CD4-positive, alpha-beta memory T cell (primary cell): Measurements from ENCODE around the gene STK39. TPM values are rescaled to one million over a fixed set of nuclear protein-coding genes. Genes with fewer than 3 reads are reported as not detected.
A peak's percentile ranks its signal among the peaks of the same experiment; 100 is the strongest.

Source experiments
- CTCF ChIA-PET: fragments of 350-600 bp; sonication (Branson Sonifier 250); formaldehyde crosslinking; loops from one replicate; lab custom pipeline; 2021; ENCODE audit warnings: inconsistent platforms; ENCODE audit not compliant: partially characterized antibody; lab: Charles Lee
- POLR2A ChIA-PET: fragments of 350-600 bp; sonication (Branson Sonifier 250); formaldehyde crosslinking; loops from one replicate; lab custom pipeline; 2021; ENCODE audit not compliant: partially characterized antibody; lab: Charles Lee
- DNase-seq, 5 donors: peaks; one replicate each; pipeline versions ENCODE4 v3.0.0 to v3.0.0-alpha.2; 2020 to 2022; ENCODE audit warnings: mixed read lengths in 1 of 5
- H3K27ac ChIP-seq: one replicate; pipeline ENCODE4 v1.7.0; 2013; ENCODE audit warnings: low read depth, low read length
- H3K27me3 ChIP-seq: 2 replicates; pipeline ENCODE4 v1.7.0; 2013; ENCODE audit warnings: mild to moderate bottlenecking, low read length, moderate library complexity; ENCODE audit not compliant: insufficient read depth
- H3K36me3 ChIP-seq: 2 replicates; pipeline ENCODE4 v1.7.0; 2013; ENCODE audit warnings: mild to moderate bottlenecking, low read length, moderate library complexity; ENCODE audit not compliant: insufficient read depth
- H3K4me1 ChIP-seq: 2 replicates; pipeline ENCODE4 v1.7.0; 2013; ENCODE audit warnings: mild to moderate bottlenecking, low read length, moderate library complexity; ENCODE audit not compliant: insufficient read depth
- H3K4me3 ChIP-seq, 2 donors: one replicate each; pipeline ENCODE4 v1.7.0; 2013; ENCODE audit warnings: low read length in 2 of 2, mild to moderate bottlenecking in 1 of 2
- H3K9me3 ChIP-seq, 2 donors: one replicate each; pipeline ENCODE4 v1.7.0; 2013; ENCODE audit warnings: low read length in 2 of 2, control low read depth in 1 of 2; ENCODE audit not compliant: control insufficient read depth in 1 of 2
- H3K27ac Mint-ChIP-seq, 7 donors: one replicate each; pipeline ENCODE4 v1.8.0; 2020 to 2021; ENCODE audit warnings: mixed read lengths in 7 of 7, mild to moderate bottlenecking in 6 of 7, inconsistent platforms in 3 of 7, moderate library complexity in 3 of 7
- H3K27me3 Mint-ChIP-seq, 2 donors: one replicate each; pipeline ENCODE4 v1.8.0; 2020 to 2021; ENCODE audit warnings: mixed read lengths in 2 of 2
- H3K36me3 Mint-ChIP-seq, 2 donors: one replicate each; pipeline ENCODE4 v1.8.0; 2020 to 2021; ENCODE audit warnings: mixed read lengths in 2 of 2, inconsistent platforms in 1 of 2, mild to moderate bottlenecking in 1 of 2
- H3K4me1 Mint-ChIP-seq, 4 donors: one replicate each; pipeline ENCODE4 v1.8.0; 2020 to 2021; ENCODE audit warnings: mixed read lengths in 4 of 4, mild to moderate bottlenecking in 1 of 4
- H3K4me3 Mint-ChIP-seq, 8 donors: one replicate each; pipeline ENCODE4 v1.8.0; 2020 to 2021; ENCODE audit warnings: mixed read lengths in 8 of 8, mild to moderate bottlenecking in 7 of 8, moderate library complexity in 6 of 8, inconsistent platforms in 3 of 8
- H3K9me3 Mint-ChIP-seq, 8 donors: one replicate each; pipeline ENCODE4 v1.8.0; 2020 to 2021; ENCODE audit warnings: mixed read lengths in 8 of 8, mild to moderate bottlenecking in 5 of 8, inconsistent platforms in 3 of 8, moderate library complexity in 1 of 8
- intact Hi-C: fragments of 100-400 bp; cut with micrococcal nuclease; formaldehyde crosslinking; loops from one replicate; pipeline ENCODE4 v1.15.1; 2023
- polyA plus RNA-seq, 2 donors: library from polyadenylated mRNA; unstranded; fragments of 300-500 nt; fragmentation: Illumina TruSeq; gene quantifications; one replicate each; pipeline ENCODE4 v1.2.3, GENCODE V29; 2021
- total RNA-seq, 2 experiments: library from RNA; stranded (reverse); gene quantifications; one replicate each; pipeline ENCODE4 v1.2.3, GENCODE V29; 2021

The STK39 gene
- total and polyA plus RNA-seq, 4 experiments from 2014 or later = 4.9 to 27.3 (median 18.2) TPM

DNA sequence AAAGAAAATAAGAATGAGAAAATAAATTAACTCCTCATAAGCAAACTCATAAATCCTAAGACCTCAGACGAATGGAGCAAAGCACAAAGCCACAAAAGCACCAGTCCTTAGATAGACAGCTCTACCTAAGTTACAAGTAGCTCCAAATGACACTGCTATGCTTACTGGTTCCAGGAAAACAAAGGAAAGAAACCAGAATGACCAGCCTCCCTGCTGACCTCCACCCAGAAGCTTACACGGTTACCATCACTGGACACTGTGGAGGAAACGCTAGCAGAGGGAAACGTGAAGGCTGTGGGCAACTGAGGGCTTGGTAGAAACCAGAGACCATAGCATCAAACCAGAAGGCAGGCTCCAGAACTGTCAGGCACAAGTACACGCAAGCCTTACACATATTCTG lies 67.8 kb downstream of the STK39 start:
- intact Hi-C loops = no loop called here
- H3K27ac ChIP-seq = no peak overlapping the region
- peaks cover 7% of the 10 kb centered on the region for H3K36me3 ChIP-seq
- H3K27me3 Mint-ChIP-seq = no peaks in the 10 kb centered on the region
- DNase-seq = no peak
- no peak overlapping the region for H3K27ac Mint-ChIP-seq
- H3K36me3 Mint-ChIP-seq = peaks cover 16 to 37% of the 10 kb centered on the region in 2 donors
- no peaks in the 10 kb centered on the region for H3K9me3 ChIP-seq
- no peak overlapping the region for H3K4me3 ChIP-seq
- H3K4me1 Mint-ChIP-seq = peaks cover 50 to 85% (median 62%) of the 10 kb centered on the region in 4 donors
- H3K4me1 ChIP-seq = peaks cover 56% of the 10 kb centered on the region
- POLR2A ChIA-PET = no interaction called here
- CTCF ChIA-PET = no interaction called here
- no peaks in the 10 kb centered on the region for H3K27me3 ChIP-seq
- H3K4me3 Mint-ChIP-seq = no peak overlapping the region
- no peaks in the 10 kb centered on the region for H3K9me3 Mint-ChIP-seq

DNA sequence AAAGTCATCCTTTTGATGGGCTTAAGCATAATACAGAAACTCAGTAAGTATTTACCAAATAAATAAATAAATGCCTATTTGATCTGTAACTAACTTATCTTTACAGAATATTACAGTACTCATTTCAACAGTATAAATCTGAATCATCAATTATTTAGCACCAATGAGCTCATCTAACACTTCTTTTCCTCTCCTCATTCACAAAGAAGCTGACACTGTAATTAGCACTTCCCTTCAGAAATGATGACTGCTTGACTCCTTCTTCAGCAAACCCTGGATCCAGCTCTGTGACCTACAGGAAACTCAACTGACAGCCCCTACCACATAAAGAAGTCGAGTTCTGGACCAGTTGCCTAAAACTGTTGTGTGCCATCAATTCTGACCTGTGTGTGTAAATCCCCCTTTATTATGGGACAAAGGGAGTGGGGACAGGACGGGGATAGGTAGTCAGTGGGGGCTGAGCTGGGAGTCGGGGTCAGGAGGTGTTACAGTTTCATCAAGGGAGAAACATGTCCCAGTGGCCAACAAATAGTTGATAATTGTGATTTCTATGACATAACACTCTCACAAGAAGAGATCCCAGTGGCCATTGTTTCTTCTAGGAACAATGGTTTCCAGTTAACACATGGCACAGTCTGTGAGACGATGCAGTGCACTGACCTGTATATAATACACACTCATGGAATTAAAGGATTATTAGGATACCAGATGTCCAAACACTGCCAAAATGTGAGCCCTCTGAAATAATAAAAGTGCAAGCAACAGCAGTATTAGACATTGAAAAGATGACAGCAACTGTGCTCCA lies 68.7 kb downstream of the STK39 start:
- intact Hi-C loops = no loop called here
- Histone ChIP-seq H3K27ac (no peak overlapping the region), H3K9me3 (no peaks in the 10 kb centered on the region), H3K27me3 (no peaks in the 10 kb centered on the region), H3K4me3 (no peak overlapping the region), H3K36me3 (peaks cover 7% of the 10 kb centered on the region), H3K4me1 (peaks cover 53% of the 10 kb centered on the region)
- H3K9me3 Mint-ChIP-seq = no peaks in the 10 kb centered on the region
- H3K36me3 Mint-ChIP-seq = peaks cover 16 to 39% of the 10 kb centered on the region in 2 donors
- ChIA-PET CTCF (no interaction called here), POLR2A (no interaction called here)
- H3K4me1 Mint-ChIP-seq = peaks cover 51 to 85% (median 62%) of the 10 kb centered on the region in 4 donors
- DNase-seq = no peak
- H3K4me3 Mint-ChIP-seq = peak overlapping the region in 1 of 8 donors; percentile 29
- H3K27ac Mint-ChIP-seq = peak overlapping the region in 2 of 7 donors; percentile 14 to 59
- H3K27me3 Mint-ChIP-seq = no peaks in the 10 kb centered on the region

DNA sequence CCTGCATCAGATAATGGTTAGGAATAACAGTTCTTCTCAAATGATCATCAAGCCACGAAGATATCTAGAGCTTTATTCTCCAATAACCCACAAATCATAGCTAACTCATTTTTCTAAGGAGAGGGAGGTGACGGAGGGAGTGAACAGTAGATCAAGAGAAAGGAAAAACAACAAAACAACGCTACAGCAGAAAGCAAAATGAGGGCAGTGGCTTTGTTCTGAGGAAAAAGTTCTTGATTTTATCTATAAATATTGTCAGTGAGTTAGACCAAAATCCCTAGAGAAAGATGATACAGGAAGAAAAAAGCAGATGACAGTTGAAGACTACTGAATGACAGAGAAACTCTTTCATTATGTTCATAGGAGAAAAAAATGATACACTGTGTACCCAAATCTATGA lies 71.0 kb downstream of the STK39 start:
- Mint-ChIP-seq H3K9me3 (no peaks in the 10 kb centered on the region), H3K4me3 (peak overlapping the region in 5 of 8 donors; percentile 45 to 71 (median 60)), H3K27ac (peak overlapping the region in 6 of 7 donors; percentile 13 to 85 (median 38)), H3K4me1 (peaks cover 39 to 62% (median 48%) of the 10 kb centered on the region in 4 donors), H3K27me3 (no peaks in the 10 kb centered on the region), H3K36me3 (peaks cover 8 to 40% of the 10 kb centered on the region in 2 donors)
- DNase-seq = no peak
- Histone ChIP-seq H3K4me3 (no peak overlapping the region), H3K36me3 (peaks cover 4% of the 10 kb centered on the region), H3K9me3 (no peaks in the 10 kb centered on the region), H3K27me3 (no peaks in the 10 kb centered on the region), H3K4me1 (peaks cover 49% of the 10 kb centered on the region), H3K27ac (no peak overlapping the region)
- POLR2A ChIA-PET = no interaction called here
- CTCF ChIA-PET = interaction anchor here (1.0 to 1.1 kb wide), 4 partner anchors 13 to 161 kb away, joined by 3 to 4 read pairs (median 4); no protein-coding TSS in a partner anchor
- intact Hi-C loops = no loop called here

DNA sequence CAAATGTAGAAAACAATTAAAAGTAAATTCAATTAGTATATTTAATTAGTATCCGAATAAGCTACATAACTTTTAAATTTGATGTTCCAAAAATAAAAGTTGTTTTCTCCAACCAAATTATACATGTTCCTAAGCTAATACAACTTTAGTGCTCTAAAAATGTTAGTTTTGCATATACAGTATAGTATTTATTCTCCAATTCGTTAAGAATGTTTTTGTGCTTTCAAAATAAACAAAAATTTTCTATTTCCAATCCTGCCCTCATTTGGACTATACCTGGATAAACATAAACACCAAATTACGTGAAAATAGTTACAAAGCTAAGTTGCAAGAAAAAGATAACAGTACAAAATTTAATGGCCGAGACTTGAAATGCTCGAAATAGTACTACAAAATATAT lies 71.9 kb downstream of the STK39 start:
- Histone ChIP-seq H3K9me3 (no peaks in the 10 kb centered on the region), H3K36me3 (no peaks in the 10 kb centered on the region), H3K27ac (no peak overlapping the region), H3K27me3 (no peaks in the 10 kb centered on the region), H3K4me1 (peaks cover 49% of the 10 kb centered on the region), H3K4me3 (no peak overlapping the region)
- intact Hi-C loops = no loop called here
- peak overlapping the region in 1 of 7 donors; percentile 0 for H3K27ac Mint-ChIP-seq
- peak overlapping the region in 1 of 8 donors; percentile 35 for H3K4me3 Mint-ChIP-seq
- no peaks in the 10 kb centered on the region for H3K9me3 Mint-ChIP-seq
- H3K36me3 Mint-ChIP-seq = peaks cover 5 to 35% of the 10 kb centered on the region in 2 donors
- peaks cover 45 to 68% (median 52%) of the 10 kb centered on the region in 4 donors for H3K4me1 Mint-ChIP-seq
- no peaks in the 10 kb centered on the region for H3K27me3 Mint-ChIP-seq
- ChIA-PET CTCF (interaction anchor here (1.0 to 1.3 kb wide), 4 partner anchors 14 to 161 kb away, joined by 3 to 5 read pairs (median 3); no protein-coding TSS in a partner anchor), POLR2A (no interaction called here)
- no peak for DNase-seq

DNA sequence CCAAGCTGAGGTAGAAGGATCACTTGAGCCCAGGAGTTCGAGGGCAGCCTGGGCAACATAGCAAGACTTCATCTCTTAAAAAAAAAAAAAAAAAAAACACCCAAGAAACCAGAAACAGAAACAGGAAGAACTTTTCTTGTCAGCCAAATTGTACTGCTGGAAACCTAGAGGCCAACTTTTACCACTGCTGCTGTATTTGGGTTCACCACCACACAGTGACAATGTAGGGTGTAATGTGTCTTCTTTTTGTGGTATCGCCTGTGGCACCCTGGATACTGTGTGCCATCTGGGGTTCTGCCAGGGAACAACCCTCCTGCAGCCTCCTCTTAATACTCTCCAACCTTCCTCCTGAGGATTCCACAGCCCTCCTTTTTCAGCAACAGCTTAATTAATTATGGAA lies 72.6 kb downstream of the STK39 start:
- ChIA-PET POLR2A (no interaction called here), CTCF (interaction anchor here (1.1 to 1.3 kb wide), 2 partner anchors 39 to 162 kb away, joined by 3 to 5 read pairs; no protein-coding TSS in a partner anchor)
- H3K27ac ChIP-seq = no peak overlapping the region
- peak overlapping the region; percentile 37 to 85 (median 61) for H3K4me3 Mint-ChIP-seq
- H3K27me3 ChIP-seq = no peaks in the 10 kb centered on the region
- H3K27ac Mint-ChIP-seq = peak overlapping the region; percentile 2 to 95 (median 44)
- peaks cover 4 to 32% of the 10 kb centered on the region in 2 donors for H3K36me3 Mint-ChIP-seq
- H3K27me3 Mint-ChIP-seq = no peaks in the 10 kb centered on the region
- no peaks in the 10 kb centered on the region for H3K9me3 ChIP-seq
- intact Hi-C loops = no loop called here
- H3K4me1 Mint-ChIP-seq = peaks cover 48 to 73% (median 58%) of the 10 kb centered on the region in 4 donors
- DNase-seq = peak; percentile 25 to 39 (median 36)
- H3K9me3 Mint-ChIP-seq = no peaks in the 10 kb centered on the region
- no peaks in the 10 kb centered on the region for H3K36me3 ChIP-seq
- H3K4me1 ChIP-seq = peaks cover 49% of the 10 kb centered on the region
- H3K4me3 ChIP-seq = no peak overlapping the region

DNA sequence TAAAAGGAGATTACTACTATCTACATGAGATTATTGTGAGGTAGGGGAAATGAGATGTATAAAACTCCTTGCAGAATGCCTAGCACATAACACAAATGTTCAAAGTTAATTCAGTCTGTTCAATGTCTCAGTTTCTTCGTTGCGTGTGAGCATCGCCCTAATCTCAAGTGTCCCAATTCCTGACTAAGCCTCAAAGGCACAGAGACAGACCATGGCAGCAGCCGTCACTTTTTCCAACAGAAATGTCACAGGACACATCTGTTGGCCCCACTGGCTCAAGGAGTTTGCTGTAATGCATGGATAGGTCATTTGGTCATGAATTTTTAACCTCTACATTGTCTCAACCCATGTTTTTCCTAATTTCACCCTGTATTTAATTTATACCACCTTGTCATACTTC lies 75.3 kb downstream of the STK39 start:
- Histone ChIP-seq H3K4me3 (no peak overlapping the region), H3K9me3 (no peaks in the 10 kb centered on the region), H3K4me1 (peaks cover 28% of the 10 kb centered on the region), H3K27ac (no peak overlapping the region), H3K36me3 (no peaks in the 10 kb centered on the region), H3K27me3 (no peaks in the 10 kb centered on the region)
- H3K27me3 Mint-ChIP-seq = no peaks in the 10 kb centered on the region
- no peak for DNase-seq
- intact Hi-C loops = no loop called here
- ChIA-PET POLR2A (no interaction called here), CTCF (no interaction called here)
- H3K9me3 Mint-ChIP-seq = no peaks in the 10 kb centered on the region
- no peak overlapping the region for H3K27ac Mint-ChIP-seq
- H3K36me3 Mint-ChIP-seq = peaks cover 4 to 22% of the 10 kb centered on the region in 2 donors
- no peak overlapping the region for H3K4me3 Mint-ChIP-seq
- peaks cover 42 to 65% (median 52%) of the 10 kb centered on the region in 4 donors for H3K4me1 Mint-ChIP-seq

DNA sequence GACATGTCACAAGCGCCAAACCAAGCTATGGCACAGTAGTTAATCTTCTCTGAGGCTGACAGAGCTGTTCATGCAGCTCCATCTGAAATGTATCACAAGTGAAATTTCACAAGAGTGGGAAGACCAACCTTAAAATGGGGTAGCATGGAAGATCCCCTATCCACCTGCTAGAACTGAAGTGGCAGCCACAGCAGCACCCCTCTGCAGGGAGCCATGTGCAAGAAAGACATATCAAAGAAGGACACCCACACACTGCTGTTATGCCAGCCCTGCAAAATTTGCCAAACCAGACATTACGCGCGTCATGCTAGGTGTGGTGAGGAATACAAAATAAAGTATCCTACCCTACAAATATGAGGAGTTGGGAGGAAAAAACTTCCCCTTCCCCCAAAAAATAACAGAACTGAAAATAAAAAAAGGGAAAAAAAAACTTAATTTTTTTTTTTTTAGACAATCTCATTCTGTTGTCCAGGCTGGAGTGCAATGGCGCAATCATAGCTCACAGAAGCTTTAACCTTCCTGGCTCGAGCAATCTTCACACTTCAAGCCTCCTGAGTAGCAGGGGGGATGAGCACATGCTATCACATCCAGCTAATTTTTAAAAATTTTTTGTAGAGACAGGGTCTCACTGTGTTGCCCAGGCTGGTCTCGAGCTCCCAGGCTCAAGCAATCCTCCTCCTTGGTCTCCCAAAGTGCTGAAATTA lies 76.2 kb downstream of the STK39 start:
- intact Hi-C loops = no loop called here
- ChIA-PET CTCF (interaction anchor here (1.2 to 1.5 kb wide), 3 partner anchors 10 to 166 kb away, joined by 5 read pairs; no protein-coding TSS in a partner anchor), POLR2A (no interaction called here)
- H3K4me1 ChIP-seq = peaks cover 19% of the 10 kb centered on the region
- H3K36me3 ChIP-seq = no peaks in the 10 kb centered on the region
- peaks cover 38 to 65% (median 51%) of the 10 kb centered on the region in 4 donors for H3K4me1 Mint-ChIP-seq
- DNase-seq = no peak
- no peak overlapping the region for H3K4me3 Mint-ChIP-seq
- H3K36me3 Mint-ChIP-seq = peaks cover 10 to 28% of the 10 kb centered on the region in 2 donors
- no peaks in the 10 kb centered on the region for H3K27me3 Mint-ChIP-seq
- H3K27ac ChIP-seq = no peak overlapping the region
- no peaks in the 10 kb centered on the region for H3K9me3 ChIP-seq
- no peaks in the 10 kb centered on the region for H3K9me3 Mint-ChIP-seq
- H3K4me3 ChIP-seq = no peak overlapping the region
- no peaks in the 10 kb centered on the region for H3K27me3 ChIP-seq
- H3K27ac Mint-ChIP-seq = no peak overlapping the region
